GM18519 (cell line): ENCODE measurements around the gene ATP2C2.

Experiments used
- ATAC-seq: cut with Tn5 transposase; IDR thresholded peaks from one replicate; pipeline ENCODE4 v1.9.1; 2021; ENCODE audit warnings: mild to moderate bottlenecking, moderate library complexity; ENCODE audit not compliant: unreplicated experiment, low FRiP score

ATP2C2 gene

GRCh38 chr16:84485255-84486010 lies 117.1 kb downstream of the ATP2C2 start:
- ATAC-seq, result no peak

- ATAC-seq, result no peak
These were observed 117.8 kb downstream of the ATP2C2 start for GRCh38 chr16:84486126-84486525.

- ATAC-seq, result no peak
These were observed 118.4 kb downstream of the ATP2C2 start for GRCh38 chr16:84486551-84487235.

- no peak for ATAC-seq
These were observed 119.0 kb downstream of the ATP2C2 start for GRCh38 chr16:84487358-84487757.

- ATAC-seq, result no peak
These were observed 120.8 kb downstream of the ATP2C2 start for GRCh38 chr16:84489131-84489530.

GRCh38 chr16:84495506-84495905 lies 127.2 kb downstream of the ATP2C2 start:
- ATAC-seq, result no peak

- ATAC-seq, result no peak
These were observed 128.7 kb downstream of the ATP2C2 start for GRCh38 chr16:84496991-84497390.

- no peak for ATAC-seq
These were observed 129.3 kb downstream of the ATP2C2 start for GRCh38 chr16:84497418-84498222.

GRCh38 chr16:84498223-84498610 lies 129.9 kb downstream of the ATP2C2 start:
- no peak for ATAC-seq

GRCh38 chr16:84498859-84499620 lies 130.7 kb downstream of the ATP2C2 start:
- ATAC-seq, result no peak

- ATAC-seq, result no peak
These were observed 131.3 kb downstream of the ATP2C2 start for GRCh38 chr16:84499638-84500037.

GRCh38 chr16:84500531-84500930 lies 132.2 kb downstream of the ATP2C2 start:
- ATAC-seq, result no peak

GRCh38 chr16:84501077-84501735 lies 132.9 kb downstream of the ATP2C2 start:
- ATAC-seq, result no peak

- no peak for ATAC-seq
These were observed 133.7 kb downstream of the ATP2C2 start for GRCh38 chr16:84502075-84502474.

- ATAC-seq, result no peak
These were observed 134.2 kb downstream of the ATP2C2 start for GRCh38 chr16:84502581-84502980.

GRCh38 chr16:84503751-84504395 lies 135.5 kb downstream of the ATP2C2 start:
- ATAC-seq, result no peak

- ATAC-seq, result peak; percentile 92
These were observed 136.3 kb downstream of the ATP2C2 start, which contains the start of gene MEAK7 for GRCh38 chr16:84504420-84505248. Gene MEAK7 (minus strand): TSS chr16:84504659. CDS start chr16:84498086, 6,573 bp downstream.
